SK-N-SH treated with all-trans-retinoic acid at 6 μM for 48 hours (cell line): ENCODE results near the gene EPHB2.

Source experiments
- ATAC-seq: fragments of 200-7000 bp; cut with Tn5 transposase; 3 replicates; pipeline ENCODE4 v1.9.1; 2020; ENCODE audit warnings: mild to moderate bottlenecking, moderate library complexity
- ARNTL ChIP-seq: fragments of 450-650 bp; formaldehyde crosslinking; IDR thresholded peaks from 2 replicates; pipeline ENCODE4 v1.5.0; 2020; ENCODE audit warnings: low read depth, mild to moderate bottlenecking, moderate library complexity, borderline replicate concordance
- ISL1 ChIP-seq: fragments of 250-450 bp; sonication (Bioruptor Pico); IDR thresholded peaks from 2 replicates; pipeline ENCODE4 v2.1.2; 2022; ENCODE audit warnings: mild to moderate bottlenecking, moderate library complexity
- OSR1 ChIP-seq: fragments of 250-450 bp; sonication (Bioruptor Pico); IDR thresholded peaks from 2 replicates; pipeline ENCODE4 v1.8.0; 2022; ENCODE audit warnings: moderate library complexity, mild to moderate bottlenecking, inconsistent platforms
- PATZ1 ChIP-seq: fragments of 250-450 bp; sonication (Bioruptor Pico); IDR thresholded peaks from 2 replicates; pipeline ENCODE4 v1.8.0; 2020; ENCODE audit warnings: mild to moderate bottlenecking, moderate library complexity, borderline replicate concordance
- PPARA ChIP-seq: fragments of 250-450 bp; sonication (Bioruptor Pico); IDR thresholded peaks from 2 replicates; pipeline ENCODE4 v1.5.0; 2020; ENCODE audit warnings: mild to moderate bottlenecking, borderline replicate concordance
- SNAI2 ChIP-seq: fragments of 250-450 bp; sonication (Bioruptor Pico); IDR thresholded peaks from 2 replicates; pipeline ENCODE4 v1.5.0; 2020; ENCODE audit warnings: mild to moderate bottlenecking, moderate library complexity
- TCF4 ChIP-seq: fragments of 250-450 bp; sonication (Bioruptor Pico); IDR thresholded peaks from 2 replicates; pipeline ENCODE4 v1.8.0; 2021; ENCODE audit warnings: mild to moderate bottlenecking, moderate library complexity, borderline replicate concordance
- TOX ChIP-seq: fragments of 250-450 bp; sonication (Bioruptor Pico); IDR thresholded peaks from 2 replicates; pipeline ENCODE4 v1.8.0; 2021; ENCODE audit warnings: mild to moderate bottlenecking, moderate library complexity, borderline replicate concordance
- ZC3H10 ChIP-seq: fragments of 250-450 bp; sonication (Bioruptor Pico); IDR thresholded peaks from 2 replicates; pipeline ENCODE4 v1.5.1; 2021; ENCODE audit warnings: mild to moderate bottlenecking, moderate library complexity
- ZFP3 ChIP-seq: fragments of 250-450 bp; sonication (Bioruptor Pico); IDR thresholded peaks from 2 replicates; pipeline ENCODE4 v1.5.0; 2020; ENCODE audit warnings: mild to moderate bottlenecking, moderate library complexity
- ZFP30 ChIP-seq: fragments of 450-650 bp; formaldehyde crosslinking; IDR thresholded peaks from 2 replicates; pipeline ENCODE4 v1.5.0; 2022; ENCODE audit warnings: mild to moderate bottlenecking, moderate library complexity
- ZNF565 ChIP-seq: fragments of 450-650 bp; formaldehyde crosslinking; conservative IDR thresholded peaks from 2 replicates; pipeline ENCODE4 v1.5.0; 2020; ENCODE audit warnings: low read depth, mild to moderate bottlenecking, moderate library complexity
- ZNF70 ChIP-seq: fragments of 450-650 bp; formaldehyde crosslinking; IDR thresholded peaks from 2 replicates; pipeline ENCODE4 v1.5.0; 2020; ENCODE audit warnings: mild to moderate bottlenecking, moderate library complexity
- ZNF8 ChIP-seq: fragments of 450-650 bp; formaldehyde crosslinking; IDR thresholded peaks from 2 replicates; pipeline ENCODE4 v1.5.0; 2020; ENCODE audit warnings: mild to moderate bottlenecking, moderate library complexity
- TF ChIP-seq, protein P1 (sequence below): fragments of 250-450 bp; sonication (Bioruptor Pico); IDR thresholded peaks from 2 replicates; pipeline ENCODE4 v1.5.0; 2020; ENCODE audit warnings: mild to moderate bottlenecking, moderate library complexity
- TF ChIP-seq, protein P2 (sequence below): fragments of 250-450 bp; sonication (Bioruptor Pico); IDR thresholded peaks from 2 replicates; pipeline ENCODE4 v1.8.0; 2021; ENCODE audit warnings: low read depth, mild to moderate bottlenecking, moderate library complexity, borderline replicate concordance

EPHB2 gene

DNA sequence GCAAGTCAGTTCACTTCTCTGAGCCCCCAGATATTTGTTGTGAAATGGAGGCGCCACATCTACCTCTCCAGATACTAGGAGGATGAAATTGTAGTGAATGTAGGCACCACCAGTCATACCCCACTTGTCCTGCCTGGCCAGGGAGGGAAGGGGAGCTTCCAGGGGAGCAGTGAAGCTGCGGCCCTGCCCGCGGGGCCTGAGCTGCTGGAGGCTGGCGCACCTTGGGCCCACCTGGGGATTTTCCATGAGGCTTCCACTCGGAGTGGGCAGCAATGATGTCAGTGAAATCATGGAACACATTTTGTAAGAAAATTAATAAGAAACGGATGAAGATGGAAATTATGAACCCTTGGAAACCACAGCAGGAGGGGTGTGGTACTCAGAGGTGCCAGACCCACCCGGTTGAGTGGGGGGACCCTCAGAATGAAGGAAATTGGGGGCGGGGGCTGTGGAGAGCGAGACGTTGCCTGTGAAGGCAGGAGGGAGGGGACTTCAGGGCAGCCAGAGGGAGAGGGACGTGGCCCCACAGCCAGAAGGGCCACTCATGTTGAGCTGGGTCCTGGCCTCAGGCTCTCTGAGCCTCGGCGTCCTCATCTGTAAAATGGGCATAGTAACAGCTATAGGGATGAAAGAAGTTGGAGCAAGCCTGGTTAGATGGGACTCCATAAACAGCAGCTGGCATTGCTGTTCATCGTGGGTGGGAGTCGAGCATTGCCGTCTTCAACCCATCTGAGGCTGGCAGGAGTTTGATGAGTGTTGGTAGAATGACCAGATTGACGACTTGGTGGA lies 101.6 kb downstream of the EPHB2 start:
- no peak for ATAC-seq
- TF ChIP-seq, protein P1, sequence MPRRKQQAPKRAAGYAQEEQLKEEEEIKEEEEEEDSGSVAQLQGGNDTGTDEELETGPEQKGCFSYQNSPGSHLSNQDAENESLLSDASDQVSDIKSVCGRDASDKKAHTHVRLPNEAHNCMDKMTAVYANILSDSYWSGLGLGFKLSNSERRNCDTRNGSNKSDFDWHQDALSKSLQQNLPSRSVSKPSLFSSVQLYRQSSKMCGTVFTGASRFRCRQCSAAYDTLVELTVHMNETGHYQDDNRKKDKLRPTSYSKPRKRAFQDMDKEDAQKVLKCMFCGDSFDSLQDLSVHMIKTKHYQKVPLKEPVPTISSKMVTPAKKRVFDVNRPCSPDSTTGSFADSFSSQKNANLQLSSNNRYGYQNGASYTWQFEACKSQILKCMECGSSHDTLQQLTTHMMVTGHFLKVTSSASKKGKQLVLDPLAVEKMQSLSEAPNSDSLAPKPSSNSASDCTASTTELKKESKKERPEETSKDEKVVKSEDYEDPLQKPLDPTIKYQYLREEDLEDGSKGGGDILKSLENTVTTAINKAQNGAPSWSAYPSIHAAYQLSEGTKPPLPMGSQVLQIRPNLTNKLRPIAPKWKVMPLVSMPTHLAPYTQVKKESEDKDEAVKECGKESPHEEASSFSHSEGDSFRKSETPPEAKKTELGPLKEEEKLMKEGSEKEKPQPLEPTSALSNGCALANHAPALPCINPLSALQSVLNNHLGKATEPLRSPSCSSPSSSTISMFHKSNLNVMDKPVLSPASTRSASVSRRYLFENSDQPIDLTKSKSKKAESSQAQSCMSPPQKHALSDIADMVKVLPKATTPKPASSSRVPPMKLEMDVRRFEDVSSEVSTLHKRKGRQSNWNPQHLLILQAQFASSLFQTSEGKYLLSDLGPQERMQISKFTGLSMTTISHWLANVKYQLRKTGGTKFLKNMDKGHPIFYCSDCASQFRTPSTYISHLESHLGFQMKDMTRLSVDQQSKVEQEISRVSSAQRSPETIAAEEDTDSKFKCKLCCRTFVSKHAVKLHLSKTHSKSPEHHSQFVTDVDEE (CRISPR knock-in tag), result no peak
- TF ChIP-seq TCF4 (CRISPR knock-in tag) (no peak), OSR1 (CRISPR knock-in tag) (no peak)
- TF ChIP-seq, all 23 proteins: peak for 0

DNA sequence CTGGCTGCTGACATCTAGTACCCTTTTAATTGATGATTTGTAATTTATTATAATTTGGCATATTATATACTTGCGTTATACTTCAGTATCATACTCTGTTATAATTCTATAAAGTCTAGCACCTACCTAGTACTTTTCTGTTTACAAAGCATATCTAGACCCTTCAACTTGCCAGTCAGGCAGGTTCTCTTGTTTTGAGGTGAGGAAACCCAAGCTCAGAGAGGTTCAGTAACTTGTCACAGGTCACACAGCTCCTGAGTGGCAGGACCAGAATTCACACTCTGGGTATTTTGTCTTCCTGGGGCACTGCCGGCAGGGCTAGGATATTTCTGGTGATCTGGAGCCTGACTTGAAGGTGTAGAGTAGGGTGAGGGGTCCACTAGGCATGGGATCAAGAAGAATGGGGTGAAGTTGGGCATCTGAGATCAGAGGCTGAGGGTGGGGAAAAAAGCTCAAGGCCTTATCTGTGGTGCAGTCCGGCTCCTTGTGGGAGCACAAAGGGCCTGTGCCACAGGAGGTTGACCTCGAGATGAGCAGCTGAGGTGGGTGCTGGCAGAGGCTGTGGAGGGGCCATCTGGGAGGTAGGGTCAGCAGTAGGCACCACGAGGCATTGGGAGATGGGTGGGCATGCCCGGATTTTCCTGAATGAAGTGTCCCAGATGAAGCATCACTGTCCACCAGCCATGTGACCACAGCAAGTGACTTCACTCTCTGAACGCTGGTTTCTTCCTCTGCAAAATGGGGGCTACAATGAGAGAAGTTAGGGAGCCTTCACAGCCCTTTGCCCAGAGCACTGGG lies 102.6 kb downstream of the EPHB2 start:
- TF ChIP-seq TCF4 (CRISPR knock-in tag) (no peak), ZC3H10 (no peak), PPARA (CRISPR knock-in tag) (no peak), ISL1 (no peak), ARNTL (CRISPR knock-in tag) (no peak), PATZ1 (CRISPR knock-in tag) (no peak), TOX (no peak), ZNF70 (CRISPR knock-in tag) (no peak)
- no peak for ATAC-seq

- no peak for TF ChIP-seq ZFP3 (CRISPR knock-in tag)
- no peak for TF ChIP-seq ZNF8 (CRISPR knock-in tag)
- no peak for TF ChIP-seq ZNF70 (CRISPR knock-in tag)
- no peak for TF ChIP-seq PATZ1 (CRISPR knock-in tag)
- TF ChIP-seq SNAI2 (CRISPR knock-in tag), result no peak
- no peak for TF ChIP-seq ZNF565 (CRISPR knock-in tag)
- TF ChIP-seq PPARA (CRISPR knock-in tag), result no peak
- TF ChIP-seq, protein P1 (CRISPR knock-in tag), result no peak
- TF ChIP-seq, protein P2, sequence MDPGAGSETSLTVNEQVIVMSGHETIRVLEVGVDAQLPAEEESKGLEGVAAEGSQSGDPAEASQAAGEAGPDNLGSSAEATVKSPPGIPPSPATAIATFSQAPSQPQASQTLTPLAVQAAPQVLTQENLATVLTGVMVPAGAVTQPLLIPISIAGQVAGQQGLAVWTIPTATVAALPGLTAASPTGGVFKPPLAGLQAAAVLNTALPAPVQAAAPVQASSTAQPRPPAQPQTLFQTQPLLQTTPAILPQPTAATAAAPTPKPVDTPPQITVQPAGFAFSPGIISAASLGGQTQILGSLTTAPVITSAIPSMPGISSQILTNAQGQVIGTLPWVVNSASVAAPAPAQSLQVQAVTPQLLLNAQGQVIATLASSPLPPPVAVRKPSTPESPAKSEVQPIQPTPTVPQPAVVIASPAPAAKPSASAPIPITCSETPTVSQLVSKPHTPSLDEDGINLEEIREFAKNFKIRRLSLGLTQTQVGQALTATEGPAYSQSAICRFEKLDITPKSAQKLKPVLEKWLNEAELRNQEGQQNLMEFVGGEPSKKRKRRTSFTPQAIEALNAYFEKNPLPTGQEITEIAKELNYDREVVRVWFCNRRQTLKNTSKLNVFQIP (CRISPR knock-in tag), result no peak
- TF ChIP-seq ZFP30 (CRISPR knock-in tag), result no peak
- ATAC-seq, result peak; percentile 47
Measured at GRCh38 chr1:22814176-22815042, 103.8 kb downstream of the EPHB2 start.
